LNCAP (cell line): ENCODE results near the gene PTPRA.

Source experiments
- TF ChIP-seq, protein P1 (sequence below): fragments of 450-650 bp; IDR thresholded peaks from 2 replicates; pipeline ENCODE4 v1.5.1; 2017; ENCODE audit warnings: mild to moderate bottlenecking

Gene PTPRA

DNA sequence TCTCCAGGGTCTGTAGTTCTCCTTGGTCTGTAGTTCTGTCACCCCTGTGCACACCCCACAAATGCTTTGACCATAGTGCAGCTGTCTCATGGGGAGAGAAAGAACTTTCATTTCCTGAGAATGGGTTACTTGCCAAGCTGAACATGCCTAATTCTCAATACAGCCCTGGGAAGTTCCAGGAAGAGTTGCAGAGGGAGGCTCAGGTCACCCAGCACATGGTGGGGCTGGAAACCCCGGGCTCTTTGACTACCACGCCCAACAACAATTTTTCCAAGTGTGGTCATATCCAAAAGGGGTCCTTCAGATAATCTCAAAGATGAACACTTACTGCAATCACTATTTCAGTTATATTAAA, 2.2 kb upstream of the PTPRA start:
- TF ChIP-seq, protein P1, sequence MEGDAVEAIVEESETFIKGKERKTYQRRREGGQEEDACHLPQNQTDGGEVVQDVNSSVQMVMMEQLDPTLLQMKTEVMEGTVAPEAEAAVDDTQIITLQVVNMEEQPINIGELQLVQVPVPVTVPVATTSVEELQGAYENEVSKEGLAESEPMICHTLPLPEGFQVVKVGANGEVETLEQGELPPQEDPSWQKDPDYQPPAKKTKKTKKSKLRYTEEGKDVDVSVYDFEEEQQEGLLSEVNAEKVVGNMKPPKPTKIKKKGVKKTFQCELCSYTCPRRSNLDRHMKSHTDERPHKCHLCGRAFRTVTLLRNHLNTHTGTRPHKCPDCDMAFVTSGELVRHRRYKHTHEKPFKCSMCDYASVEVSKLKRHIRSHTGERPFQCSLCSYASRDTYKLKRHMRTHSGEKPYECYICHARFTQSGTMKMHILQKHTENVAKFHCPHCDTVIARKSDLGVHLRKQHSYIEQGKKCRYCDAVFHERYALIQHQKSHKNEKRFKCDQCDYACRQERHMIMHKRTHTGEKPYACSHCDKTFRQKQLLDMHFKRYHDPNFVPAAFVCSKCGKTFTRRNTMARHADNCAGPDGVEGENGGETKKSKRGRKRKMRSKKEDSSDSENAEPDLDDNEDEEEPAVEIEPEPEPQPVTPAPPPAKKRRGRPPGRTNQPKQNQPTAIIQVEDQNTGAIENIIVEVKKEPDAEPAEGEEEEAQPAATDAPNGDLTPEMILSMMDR, result no peak

DNA sequence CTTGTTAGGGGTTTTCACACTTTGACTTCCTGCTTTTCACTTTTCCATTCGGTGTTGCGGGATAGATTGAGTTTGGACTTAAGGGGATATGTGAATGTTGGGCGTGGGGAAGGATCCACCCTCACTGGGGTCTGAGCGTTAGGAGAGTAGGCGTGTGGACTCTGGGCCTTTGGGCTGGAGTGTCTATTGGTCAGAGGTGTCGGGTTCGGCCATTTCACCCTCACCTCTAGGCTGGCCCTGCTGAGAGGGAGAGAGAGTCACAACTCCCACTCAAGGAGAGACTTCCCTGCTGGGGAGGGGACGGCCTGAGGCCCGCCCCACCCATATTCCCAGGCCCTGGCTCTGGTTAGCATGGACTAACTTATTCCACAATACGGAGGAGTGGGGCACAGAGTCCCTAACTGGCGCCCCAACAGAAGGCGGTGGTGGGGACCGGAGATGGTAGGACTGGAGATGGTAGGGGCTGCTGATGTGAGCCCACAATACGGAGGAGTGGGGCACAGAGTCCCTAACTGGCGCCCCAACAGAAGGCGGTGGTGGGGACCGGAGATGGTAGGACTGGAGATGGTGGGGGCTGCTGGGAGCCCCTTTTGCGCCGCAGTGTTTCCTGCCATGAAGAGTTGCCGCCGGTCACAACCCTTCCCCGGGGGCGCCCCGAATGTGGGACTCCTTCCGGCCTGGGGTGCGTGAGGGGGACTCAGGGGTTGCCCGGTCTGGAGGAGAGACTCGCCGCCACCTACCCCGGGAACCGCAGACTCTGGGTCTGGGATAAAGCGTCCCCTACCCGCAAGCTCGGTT, 1.4 kb upstream of the PTPRA start:
- TF ChIP-seq, protein P1, result no peak

DNA sequence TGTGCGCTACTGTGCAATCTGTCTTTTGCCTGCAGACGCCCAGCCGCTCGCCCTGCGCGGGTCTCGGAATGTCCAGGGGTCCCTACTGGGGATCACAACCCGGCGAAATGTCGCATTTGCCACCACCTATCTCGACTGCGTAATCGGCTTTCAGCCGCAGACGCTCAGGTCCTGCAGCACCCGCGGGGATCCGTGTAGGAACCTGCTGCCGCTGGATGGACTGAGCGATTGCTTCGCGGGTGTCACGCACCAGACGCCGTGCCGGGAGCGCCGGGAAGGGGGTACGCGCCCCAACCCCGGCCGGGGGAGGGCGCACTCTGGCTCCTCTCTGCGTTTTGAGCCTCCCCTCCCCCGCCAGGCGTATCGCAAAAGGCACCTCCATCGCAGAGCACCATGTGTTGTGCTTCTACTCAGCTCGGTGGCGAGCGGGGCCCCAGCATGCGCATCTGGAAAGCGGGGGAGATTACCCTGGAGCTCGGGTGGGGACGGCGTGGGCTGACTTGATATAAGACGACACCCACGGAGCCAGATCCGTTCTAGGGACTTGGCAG, 747 bp upstream of the PTPRA start:
- TF ChIP-seq, protein P1, result peak; percentile 25; the same call in 1 of the 2 replicates

DNA sequence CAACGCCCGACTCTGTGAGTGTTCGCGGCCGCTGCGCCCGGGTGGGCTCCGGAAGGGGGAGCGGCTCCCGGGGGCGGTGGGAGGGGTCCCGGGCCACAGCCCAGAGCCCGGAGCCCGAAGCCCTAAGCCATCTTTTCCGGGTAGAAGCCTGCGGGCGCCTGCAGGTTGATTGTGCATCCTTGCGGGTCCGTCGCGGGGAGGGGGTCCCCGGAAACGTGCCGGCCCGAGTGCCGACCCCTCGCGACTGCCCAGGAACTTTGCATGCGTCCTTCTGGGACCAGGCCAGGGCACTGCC, 413 bp downstream of the PTPRA start:
- TF ChIP-seq, protein P1, result no peak

DNA sequence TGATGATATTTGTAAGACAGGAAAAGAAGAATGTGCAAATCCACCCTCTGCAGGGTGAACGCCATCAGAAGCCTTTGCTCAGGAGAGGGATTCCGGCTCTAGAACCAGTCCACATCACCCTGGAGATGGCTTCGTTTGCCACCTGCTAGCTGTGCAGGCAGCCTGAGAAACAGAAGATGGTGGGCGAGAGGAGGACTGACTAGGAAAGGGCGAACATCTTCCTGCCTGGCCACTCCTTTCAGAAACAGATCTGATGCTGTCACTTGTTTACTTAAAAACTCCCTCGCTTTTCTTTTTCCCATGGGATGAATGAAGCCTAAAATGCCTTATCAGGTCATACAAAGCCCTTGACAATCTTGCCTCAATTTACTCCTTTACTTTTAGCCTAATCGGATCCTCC, 1.2 kb downstream of the PTPRA start:
- TF ChIP-seq, protein P1, result no peak

DNA sequence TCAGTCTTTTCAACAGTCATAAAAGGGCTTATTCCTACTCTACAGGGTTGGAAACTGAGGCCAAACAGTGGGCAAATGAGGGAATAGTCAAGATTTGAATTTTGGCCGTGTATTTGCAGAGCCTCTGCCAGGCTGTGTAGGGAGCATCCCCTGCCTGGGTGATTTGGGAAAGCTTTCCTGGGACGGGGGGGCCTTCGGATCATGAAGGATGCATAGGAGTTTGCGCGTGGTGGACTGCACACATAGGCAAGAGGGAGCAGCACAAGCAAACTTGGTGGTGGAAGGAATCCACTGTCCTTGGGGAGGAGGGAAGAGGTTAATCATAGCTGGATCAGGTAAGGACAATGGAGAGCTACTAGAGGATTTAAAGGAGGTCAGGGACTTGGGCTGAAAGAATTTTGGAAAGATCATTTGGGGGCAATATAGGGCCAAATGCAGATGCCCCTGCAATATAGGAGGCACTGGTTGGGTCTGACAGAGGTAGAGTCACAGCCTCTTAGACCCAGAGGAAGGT, 2.5 kb downstream of the PTPRA start:
- TF ChIP-seq, protein P1, result no peak

DNA sequence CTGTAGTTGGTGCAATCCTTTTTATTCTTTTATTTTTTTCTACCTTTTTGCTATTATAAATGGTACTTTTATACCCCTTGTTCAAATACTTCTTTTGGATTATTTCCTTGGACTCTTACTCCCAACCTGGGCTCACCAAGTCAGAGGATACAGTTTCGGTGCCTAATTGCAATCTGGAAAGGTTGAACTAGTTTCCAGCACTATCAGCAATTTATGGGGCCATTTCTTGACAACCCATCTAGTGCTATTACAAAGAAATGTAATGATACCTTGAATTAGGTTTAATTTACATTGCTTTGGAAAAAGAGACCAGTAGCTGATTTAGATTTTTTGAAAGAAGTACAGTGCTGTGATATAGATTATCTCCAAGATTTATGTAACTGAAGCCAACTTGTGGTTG, 5.2 kb downstream of the PTPRA start:
- TF ChIP-seq, protein P1, result no peak
